Measurements from ENCODE around the gene HELB.

DNA sequence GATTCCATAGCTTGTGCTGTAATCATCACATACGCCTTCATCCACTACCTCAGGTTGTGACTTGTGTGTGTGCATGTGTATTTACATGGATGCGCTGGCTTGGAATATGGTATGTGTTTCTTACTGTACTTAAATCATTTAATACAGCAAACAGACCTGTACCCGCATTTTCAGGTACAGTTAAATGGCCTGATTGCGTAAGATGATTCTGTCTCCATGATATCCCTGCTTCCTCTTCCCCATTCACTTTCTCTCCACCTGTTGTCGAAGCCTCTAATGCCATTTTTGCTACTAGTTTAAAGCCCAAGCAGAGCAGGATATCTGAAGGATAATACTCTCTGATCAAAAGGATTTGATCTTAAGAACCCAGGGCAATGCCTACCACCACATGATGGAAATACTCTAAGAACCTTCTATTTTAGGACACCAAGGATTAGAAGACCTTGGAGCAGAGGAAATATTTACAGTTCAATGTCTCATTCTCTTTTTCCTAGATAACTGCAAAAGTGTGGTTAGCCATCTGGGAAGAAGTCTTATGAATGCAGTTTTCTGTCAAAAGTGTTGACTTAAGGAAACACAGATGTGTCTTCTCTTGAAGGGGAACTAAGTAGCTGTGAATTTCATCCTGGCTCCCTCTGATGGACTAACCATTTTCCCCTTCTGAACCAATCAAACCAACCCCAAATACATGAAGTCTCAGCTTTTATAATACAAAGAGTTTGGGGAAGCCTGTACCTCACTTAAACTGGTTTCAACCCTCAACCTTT, 78.7 kb downstream of the HELB start:
- TF ChIP-seq, protein P1, sequence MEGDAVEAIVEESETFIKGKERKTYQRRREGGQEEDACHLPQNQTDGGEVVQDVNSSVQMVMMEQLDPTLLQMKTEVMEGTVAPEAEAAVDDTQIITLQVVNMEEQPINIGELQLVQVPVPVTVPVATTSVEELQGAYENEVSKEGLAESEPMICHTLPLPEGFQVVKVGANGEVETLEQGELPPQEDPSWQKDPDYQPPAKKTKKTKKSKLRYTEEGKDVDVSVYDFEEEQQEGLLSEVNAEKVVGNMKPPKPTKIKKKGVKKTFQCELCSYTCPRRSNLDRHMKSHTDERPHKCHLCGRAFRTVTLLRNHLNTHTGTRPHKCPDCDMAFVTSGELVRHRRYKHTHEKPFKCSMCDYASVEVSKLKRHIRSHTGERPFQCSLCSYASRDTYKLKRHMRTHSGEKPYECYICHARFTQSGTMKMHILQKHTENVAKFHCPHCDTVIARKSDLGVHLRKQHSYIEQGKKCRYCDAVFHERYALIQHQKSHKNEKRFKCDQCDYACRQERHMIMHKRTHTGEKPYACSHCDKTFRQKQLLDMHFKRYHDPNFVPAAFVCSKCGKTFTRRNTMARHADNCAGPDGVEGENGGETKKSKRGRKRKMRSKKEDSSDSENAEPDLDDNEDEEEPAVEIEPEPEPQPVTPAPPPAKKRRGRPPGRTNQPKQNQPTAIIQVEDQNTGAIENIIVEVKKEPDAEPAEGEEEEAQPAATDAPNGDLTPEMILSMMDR (IDR thresholded peaks at IDR 0.05) = no peak
- TF ChIP-seq POLR2A (IDR thresholded peaks at IDR 0.05) = no peak
- no peak for TF ChIP-seq EP300 (IDR thresholded peaks at IDR 0.05)
